Immature natural killer cell (primary cell): ENCODE data around the gene MTA2. TPM values are rescaled to one million over a fixed set of nuclear protein-coding genes. Genes with fewer than 3 reads are reported as not detected.
"Not testable (repeated sequence)": the region's sequence is repeated elsewhere in the genome, so short reads cannot be mapped to it uniquely, and the experiment has no call there.

Experiments used
- DNase-seq, 3 donors: peaks; one replicate each; pipeline ENCODE4 v3.0.0; 2022; ENCODE audit warnings: mixed read lengths in 1 of 3
- H3K27ac Mint-ChIP-seq, 6 donors: one replicate each; pipeline ENCODE4 v1.8.0; 2020; ENCODE audit warnings: mixed read lengths in 6 of 6, mild to moderate bottlenecking in 5 of 6, inconsistent platforms in 4 of 6, moderate library complexity in 3 of 6
- H3K27me3 Mint-ChIP-seq, 3 donors: one replicate each; pipeline ENCODE4 v1.8.0; 2020 to 2021; ENCODE audit warnings: low read depth in 3 of 3, mild to moderate bottlenecking in 3 of 3, mixed read lengths in 3 of 3, moderate library complexity in 3 of 3, inconsistent platforms in 1 of 3
- H3K36me3 Mint-ChIP-seq, 3 donors: one replicate each; pipeline ENCODE4 v1.8.0; 2020; ENCODE audit warnings: mixed read lengths in 3 of 3, inconsistent platforms in 2 of 3, mild to moderate bottlenecking in 2 of 3
- H3K4me1 Mint-ChIP-seq, 2 donors: one replicate each; pipeline ENCODE4 v1.8.0; 2020; ENCODE audit warnings: inconsistent platforms in 2 of 2, mild to moderate bottlenecking in 2 of 2, mixed read lengths in 2 of 2, moderate library complexity in 1 of 2
- H3K4me3 Mint-ChIP-seq, 5 donors: one replicate each; pipeline ENCODE4 v1.8.0; 2020; ENCODE audit warnings: mild to moderate bottlenecking in 5 of 5, mixed read lengths in 5 of 5, inconsistent platforms in 3 of 5, moderate library complexity in 3 of 5
- H3K9me3 Mint-ChIP-seq, 6 donors: one replicate each; pipeline ENCODE4 v1.8.0; 2020; ENCODE audit warnings: mild to moderate bottlenecking in 6 of 6, mixed read lengths in 6 of 6, inconsistent platforms in 4 of 6, moderate library complexity in 3 of 6
- polyA plus RNA-seq, 3 donors: library from polyadenylated mRNA; unstranded; fragments of 300-500 nt; fragmentation: Illumina TruSeq; gene quantifications; one replicate each; pipeline ENCODE4 v1.2.3, GENCODE V29; 2021

Gene MTA2
- polyA plus RNA-seq, 3 donors from 2014 or later: 9.7 to 48.4 (median 22.4) TPM

DNA sequence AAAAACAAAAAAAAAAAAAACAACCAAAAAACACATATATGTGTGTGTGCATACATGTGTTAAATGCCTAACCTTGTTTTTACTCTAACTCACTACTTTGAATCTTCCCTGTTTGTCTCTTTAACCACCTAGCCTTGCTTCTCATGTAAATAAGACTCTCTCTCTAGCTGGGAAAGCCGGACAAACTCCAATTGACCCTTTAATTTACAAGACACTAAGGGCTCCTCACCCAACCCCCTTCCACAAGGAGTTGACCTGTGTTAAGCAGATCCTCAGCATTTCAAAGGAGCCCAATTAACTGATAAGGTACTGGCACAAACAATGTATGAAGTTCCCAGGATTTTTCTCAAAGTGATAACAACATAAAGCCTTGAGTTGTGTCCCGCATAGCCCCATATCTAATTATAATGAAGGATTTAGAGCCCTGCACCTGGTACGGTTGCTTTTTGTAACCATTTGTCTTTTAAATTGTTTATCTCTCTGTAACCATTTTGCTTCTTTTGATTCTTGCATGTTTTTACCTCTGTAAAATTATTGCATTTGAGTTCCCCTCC, 39.9 kb downstream of the MTA2 start:
- peaks cover 23 to 33% (median 23%) of the 10 kb centered on the region in 3 donors for H3K36me3 Mint-ChIP-seq
- not testable (repeated sequence) for H3K4me3 Mint-ChIP-seq, H3K9me3 Mint-ChIP-seq, DNase-seq
- H3K27me3 Mint-ChIP-seq: peaks cover 9 to 14% (median 13%) of the 10 kb centered on the region in 3 donors
- H3K27ac Mint-ChIP-seq: peak overlapping the region in 4 of 6 donors; percentile 15 to 74 (median 26)
- H3K4me1 Mint-ChIP-seq: peaks cover 43 to 63% of the 10 kb centered on the region in 2 donors

DNA sequence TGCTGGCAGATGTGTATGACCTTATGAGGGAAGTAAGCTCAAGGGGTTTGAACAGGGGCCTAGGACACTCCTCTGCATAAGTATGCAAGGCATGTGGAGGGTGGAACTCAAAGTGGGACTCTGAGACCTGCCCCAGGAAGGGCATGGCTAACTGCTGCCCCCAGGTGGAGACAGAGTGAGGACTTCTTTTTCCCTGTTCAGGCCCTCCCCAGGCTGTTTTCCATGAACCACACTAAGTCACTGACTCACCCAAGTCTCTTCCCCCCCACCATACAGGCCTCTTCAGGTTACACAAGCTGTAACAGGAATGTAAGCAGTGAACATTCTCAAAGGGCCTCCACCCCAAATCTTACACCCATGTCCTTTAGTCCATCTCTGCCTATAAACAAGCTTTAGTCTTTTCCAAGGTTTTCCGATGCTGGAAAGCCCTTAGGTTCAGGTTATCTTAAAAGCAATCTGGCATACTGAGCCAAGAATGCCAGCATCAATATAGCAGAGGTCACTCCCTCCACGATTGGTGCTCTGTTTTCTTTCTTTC, 41.0 kb downstream of the MTA2 start:
- peak; percentile 68 to 75 (median 71) for DNase-seq
- Mint-ChIP-seq H3K27ac (peak overlapping the region in 4 of 6 donors; percentile 47 to 87 (median 68)), H3K4me3 (no peak overlapping the region), H3K36me3 (peaks cover 13 to 26% (median 16%) of the 10 kb centered on the region in 3 donors), H3K4me1 (peaks cover 55 to 67% of the 10 kb centered on the region in 2 donors), H3K27me3 (peaks cover 11 to 20% (median 16%) of the 10 kb centered on the region in 3 donors), H3K9me3 (no peaks in the 10 kb centered on the region)

DNA sequence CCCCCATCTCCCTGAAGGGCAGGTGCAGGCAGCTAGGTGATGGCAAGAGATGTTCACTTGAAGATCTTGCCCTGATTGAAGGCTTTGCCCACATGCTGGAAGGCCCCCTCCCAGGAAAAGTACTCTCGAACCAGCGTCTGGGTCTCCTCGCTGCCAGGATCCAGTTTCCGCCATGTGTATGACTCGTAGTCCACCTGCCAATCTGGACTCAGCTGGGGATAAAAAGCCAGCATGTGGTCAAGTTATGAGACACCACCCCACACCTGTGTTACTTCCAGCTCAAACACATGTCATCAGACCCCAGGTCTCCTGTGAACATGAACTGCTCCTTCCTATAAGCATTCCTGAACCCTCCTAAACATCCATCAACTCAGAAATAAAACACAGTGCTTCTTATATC, 42.0 kb downstream of the MTA2 start:
- H3K36me3 Mint-ChIP-seq: peaks cover 9 to 22% (median 12%) of the 10 kb centered on the region in 3 donors
- not testable (repeated sequence) for DNase-seq, H3K9me3 Mint-ChIP-seq
- peaks cover 65 to 74% of the 10 kb centered on the region in 2 donors for H3K4me1 Mint-ChIP-seq
- peak overlapping the region; percentile 15 to 60 (median 45) for H3K4me3 Mint-ChIP-seq
- H3K27me3 Mint-ChIP-seq: peaks cover 11 to 23% (median 16%) of the 10 kb centered on the region in 3 donors
- H3K27ac Mint-ChIP-seq: peak overlapping the region; percentile 84 to 98 (median 96)

GRCh38 chr11:62559204-62559603, 42.5 kb downstream of the MTA2 start:
- peak overlapping the region; percentile 15 to 60 (median 52) for H3K4me3 Mint-ChIP-seq
- H3K27me3 Mint-ChIP-seq: peaks cover 11 to 23% (median 16%) of the 10 kb centered on the region in 3 donors
- peak overlapping the region; percentile 84 to 98 (median 96) for H3K27ac Mint-ChIP-seq
- DNase-seq: no peak
- peaks cover 9 to 22% (median 12%) of the 10 kb centered on the region in 3 donors for H3K36me3 Mint-ChIP-seq
- H3K9me3 Mint-ChIP-seq: no peaks in the 10 kb centered on the region
- H3K4me1 Mint-ChIP-seq: peaks cover 69 to 78% of the 10 kb centered on the region in 2 donors

GRCh38 chr11:62558669-62559068, 43.0 kb downstream of the MTA2 start:
- Mint-ChIP-seq H3K27ac (peak overlapping the region; percentile 92 to 98 (median 96)), H3K27me3 (peaks cover 11 to 23% (median 16%) of the 10 kb centered on the region in 3 donors), H3K36me3 (peaks cover 9 to 22% (median 12%) of the 10 kb centered on the region in 3 donors), H3K9me3 (no peaks in the 10 kb centered on the region), H3K4me3 (peak overlapping the region; percentile 81 to 87 (median 87)), H3K4me1 (peaks cover 74 to 83% of the 10 kb centered on the region in 2 donors)
- DNase-seq: no peak

DNA sequence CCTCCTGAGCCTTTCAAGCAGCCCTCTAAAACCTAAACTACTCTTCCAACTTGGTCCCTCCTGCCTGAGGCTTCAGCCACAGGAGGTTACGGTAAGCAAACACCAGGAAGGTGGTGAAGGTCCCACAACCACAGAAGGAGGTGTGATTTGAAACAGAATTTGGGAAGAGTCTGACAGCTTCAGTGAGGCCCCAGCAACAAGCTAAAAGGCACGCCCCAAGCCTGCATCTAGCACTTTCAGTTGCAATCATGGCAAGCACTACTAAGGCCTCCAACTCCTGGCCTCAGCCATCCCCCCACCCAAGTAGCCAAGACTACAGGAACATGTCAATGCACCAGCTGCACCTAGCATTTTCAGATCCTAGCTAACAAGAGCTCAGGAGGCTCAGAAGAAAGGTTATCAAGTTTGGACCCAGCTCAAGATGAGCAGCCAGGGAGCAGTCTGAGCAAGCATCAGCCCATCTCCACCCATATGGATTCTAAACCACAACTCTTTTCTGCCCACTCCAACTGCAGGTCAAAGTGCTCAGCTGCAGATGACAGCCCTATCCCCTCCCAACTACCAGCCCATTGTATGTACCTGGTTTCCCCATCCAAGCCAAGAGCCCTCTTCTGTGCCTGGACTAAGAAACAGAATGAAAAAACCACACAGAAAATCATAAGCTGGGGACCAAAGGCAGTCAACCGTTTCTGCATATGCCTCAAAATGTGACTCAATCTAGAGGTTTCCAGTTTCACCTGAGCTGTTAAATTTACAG, 44.6 kb downstream of the MTA2 start:
- Mint-ChIP-seq H3K27ac (peak overlapping the region; percentile 92 to 98 (median 96)), H3K36me3 (peaks cover 9 to 20% (median 11%) of the 10 kb centered on the region in 3 donors), H3K9me3 (no peaks in the 10 kb centered on the region), H3K27me3 (peaks cover 16 to 27% (median 16%) of the 10 kb centered on the region in 3 donors), H3K4me3 (peak overlapping the region; percentile 81 to 87 (median 87)), H3K4me1 (peaks cover 89 to 97% of the 10 kb centered on the region in 2 donors)
- peak; percentile 80 to 84 (median 82) for DNase-seq

DNA sequence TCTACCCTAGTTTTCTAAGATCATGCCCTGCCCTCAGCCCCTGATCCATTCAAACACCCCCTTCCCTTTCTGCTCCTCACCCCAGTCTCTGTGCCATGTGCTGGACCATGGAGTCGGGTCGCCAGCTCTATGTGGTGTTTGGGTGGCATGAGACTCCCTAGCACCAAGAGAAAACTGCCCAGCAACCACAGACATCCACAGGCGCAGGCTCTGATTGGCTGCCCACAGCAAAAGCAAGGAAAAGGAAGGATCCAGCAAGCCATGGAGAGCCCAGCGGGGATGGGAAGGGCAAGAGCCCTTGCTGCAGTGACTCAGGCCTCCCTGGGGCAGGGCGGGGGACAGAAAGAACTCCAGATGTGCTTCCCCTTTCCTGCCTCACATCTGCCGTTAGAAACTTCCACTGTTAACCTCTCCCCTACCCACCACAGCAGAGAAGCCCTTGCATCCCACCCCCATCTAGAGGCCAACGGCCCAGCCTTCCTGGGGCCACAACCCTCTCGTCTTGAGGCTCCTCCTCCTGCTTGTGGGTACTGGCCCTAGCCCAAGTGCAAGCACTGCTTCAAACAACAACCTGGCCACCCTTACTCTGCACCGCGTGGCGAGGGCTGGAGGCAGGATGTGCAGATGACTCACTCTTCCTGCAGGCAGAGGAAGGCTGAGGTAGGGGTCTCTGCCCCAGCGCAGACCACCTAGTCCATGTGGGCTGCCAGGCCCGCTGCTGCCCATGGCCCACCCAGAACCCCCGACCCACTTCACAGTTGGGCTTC, 45.4 kb downstream of the MTA2 start:
- H3K9me3 Mint-ChIP-seq: peaks cover 0 to 2% (median 0%) of the 10 kb centered on the region in 6 donors
- peaks cover 96 to 98% of the 10 kb centered on the region in 2 donors for H3K4me1 Mint-ChIP-seq

DNA sequence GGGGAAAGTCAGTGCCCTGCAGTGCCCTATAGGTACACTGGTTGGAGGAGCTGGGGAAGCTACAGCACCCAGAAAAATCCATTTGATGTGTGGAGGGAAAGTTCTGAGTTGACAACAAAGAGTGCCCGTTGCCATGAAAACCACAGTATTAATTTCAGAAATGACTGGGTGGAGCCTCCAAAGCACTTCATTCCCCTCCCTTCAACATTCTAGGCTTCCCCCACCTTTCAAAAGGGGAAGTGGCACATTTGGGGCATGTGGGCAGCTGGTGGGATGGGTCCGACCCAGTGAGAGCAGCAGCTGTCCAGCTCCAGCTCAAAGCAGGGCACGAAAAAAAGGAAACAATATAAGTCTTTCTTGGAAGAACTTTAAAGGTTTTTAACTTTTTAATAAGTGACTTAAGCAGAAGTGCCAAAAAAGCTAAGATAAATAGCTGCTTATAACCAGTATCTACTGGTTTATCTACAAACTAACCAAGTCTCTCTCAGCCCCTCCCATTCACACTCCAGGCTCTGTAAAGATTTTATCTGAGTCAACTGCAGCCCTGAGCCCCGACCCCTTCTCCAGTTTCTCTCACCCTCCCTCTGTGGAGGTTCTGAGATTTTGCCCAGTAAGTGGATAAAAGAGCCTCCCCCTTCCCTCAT, 46.1 kb downstream of the MTA2 start:
- H3K9me3 Mint-ChIP-seq: peaks cover 0 to 2% (median 0%) of the 10 kb centered on the region in 6 donors
- peaks cover 9 to 14% (median 10%) of the 10 kb centered on the region in 3 donors for H3K36me3 Mint-ChIP-seq
- H3K4me3 Mint-ChIP-seq: peak overlapping the region; percentile 81 to 87 (median 87)
- DNase-seq: peak; percentile 77 to 81 (median 78)
- H3K27me3 Mint-ChIP-seq: peaks cover 19 to 30% (median 21%) of the 10 kb centered on the region in 3 donors
- H3K27ac Mint-ChIP-seq: peak overlapping the region; percentile 92 to 98 (median 96)
- peaks cover 98 to 100% of the 10 kb centered on the region in 2 donors for H3K4me1 Mint-ChIP-seq

More for the DNA sequence above, 45.4 kb downstream of the MTA2 start:
- peak overlapping the region; percentile 81 to 87 (median 87) for H3K4me3 Mint-ChIP-seq
- H3K36me3 Mint-ChIP-seq: peaks cover 9 to 16% (median 10%) of the 10 kb centered on the region in 3 donors
- peak; percentile 86 to 89 (median 88) for DNase-seq
- peak overlapping the region; percentile 92 to 98 (median 96) for H3K27ac Mint-ChIP-seq
- H3K27me3 Mint-ChIP-seq: peaks cover 19 to 30% (median 21%) of the 10 kb centered on the region in 3 donors

GRCh38 chr11:62554387-62555167, 47.1 kb downstream of the MTA2 start:
- Mint-ChIP-seq H3K4me1 (peaks cover 88 to 91% of the 10 kb centered on the region in 2 donors), H3K36me3 (peaks cover 3 to 6% (median 5%) of the 10 kb centered on the region in 3 donors), H3K9me3 (peaks cover 0 to 2% (median 0%) of the 10 kb centered on the region in 6 donors), H3K4me3 (peak overlapping the region; percentile 81 to 87 (median 87)), H3K27ac (peak overlapping the region; percentile 92 to 98 (median 96)), H3K27me3 (peaks cover 19 to 30% (median 21%) of the 10 kb centered on the region in 3 donors)
- DNase-seq: no peak

DNA sequence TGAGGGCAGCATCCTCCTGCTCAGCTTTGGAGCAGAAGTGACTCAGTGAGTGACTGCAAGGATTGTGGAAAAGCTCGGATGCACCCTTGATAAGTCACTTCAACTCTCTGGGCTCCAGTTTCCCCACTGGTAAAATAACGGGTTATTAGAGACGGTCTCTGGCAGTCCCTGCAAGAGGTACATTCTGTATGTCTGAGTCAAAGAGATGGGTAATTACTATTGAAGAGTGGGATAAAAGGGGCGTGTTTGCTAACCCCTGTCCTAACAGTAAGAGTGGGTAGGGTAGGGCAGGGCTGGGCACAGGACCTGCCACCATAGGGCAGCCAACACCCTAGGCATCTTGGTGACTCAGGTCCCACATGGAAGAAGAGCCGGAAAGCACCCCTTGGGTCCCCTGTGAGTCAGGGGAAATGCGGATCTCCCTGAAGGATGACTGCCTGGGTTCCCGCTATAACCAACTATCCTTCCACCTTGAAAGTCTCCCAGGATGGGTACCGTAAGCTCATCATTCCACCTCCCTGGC, 47.8 kb downstream of the MTA2 start:
- peaks cover 81 to 84% of the 10 kb centered on the region in 2 donors for H3K4me1 Mint-ChIP-seq
- no peaks in the 10 kb centered on the region for H3K36me3 Mint-ChIP-seq
- no peak for DNase-seq
- peak overlapping the region; percentile 92 to 98 (median 96) for H3K27ac Mint-ChIP-seq
- peaks cover 19 to 27% (median 21%) of the 10 kb centered on the region in 3 donors for H3K27me3 Mint-ChIP-seq
- H3K9me3 Mint-ChIP-seq: peaks cover 0 to 2% (median 0%) of the 10 kb centered on the region in 6 donors
- peak overlapping the region; percentile 81 to 87 (median 87) for H3K4me3 Mint-ChIP-seq

GRCh38 chr11:62553080-62553838, 48.4 kb downstream of the MTA2 start:
- peak overlapping the region; percentile 92 to 98 (median 96) for H3K27ac Mint-ChIP-seq
- H3K36me3 Mint-ChIP-seq: no peaks in the 10 kb centered on the region
- peaks cover 75 to 83% of the 10 kb centered on the region in 2 donors for H3K4me1 Mint-ChIP-seq
- H3K27me3 Mint-ChIP-seq: peaks cover 17 to 26% (median 21%) of the 10 kb centered on the region in 3 donors
- H3K9me3 Mint-ChIP-seq: peaks cover 0 to 2% (median 0%) of the 10 kb centered on the region in 6 donors
- DNase-seq: peak; percentile 35 to 52 (median 36)
- H3K4me3 Mint-ChIP-seq: peak overlapping the region; percentile 81 to 87 (median 87)
